Brain pericyte (primary cell): ENCODE results near the gene ROCK2.

ENCODE experiments used
- DNase-seq: peaks from one replicate; pipeline ENCODE4 v3.0.0-alpha.2; 2012; ENCODE audit warnings: low read depth, low spot score

Gene ROCK2

GRCh38 chr2:11154016-11154922 lies 190.2 kb downstream of the ROCK2 start:
- no peak for DNase-seq

- no peak for DNase-seq
Measured at GRCh38 chr2:11152591-11152990, 191.8 kb downstream of the ROCK2 start.

DNA sequence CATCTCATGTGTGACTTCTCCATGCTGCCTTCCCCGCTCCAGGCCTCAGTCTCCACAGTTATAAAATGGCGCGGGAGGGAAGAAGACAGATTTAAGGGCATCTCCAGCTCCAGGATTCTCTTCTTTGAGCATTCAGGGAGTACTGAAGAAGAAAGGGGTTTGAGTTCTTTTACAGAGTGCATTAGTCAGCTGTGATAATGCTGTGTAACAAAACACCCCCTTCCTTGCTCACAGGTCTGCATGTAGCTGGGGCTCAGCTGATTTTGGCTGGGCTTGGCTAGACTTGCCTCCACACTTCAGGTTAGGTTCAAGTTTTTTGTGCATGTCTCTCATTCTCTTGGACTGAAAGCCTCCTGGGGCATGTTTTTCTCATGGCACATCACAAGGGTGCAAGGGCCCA lies 197.2 kb downstream of the ROCK2 start:
- DNase-seq, result no peak

- no peak for DNase-seq
Measured at GRCh38 chr2:11146076-11146475, 198.4 kb downstream of the ROCK2 start.

DNA sequence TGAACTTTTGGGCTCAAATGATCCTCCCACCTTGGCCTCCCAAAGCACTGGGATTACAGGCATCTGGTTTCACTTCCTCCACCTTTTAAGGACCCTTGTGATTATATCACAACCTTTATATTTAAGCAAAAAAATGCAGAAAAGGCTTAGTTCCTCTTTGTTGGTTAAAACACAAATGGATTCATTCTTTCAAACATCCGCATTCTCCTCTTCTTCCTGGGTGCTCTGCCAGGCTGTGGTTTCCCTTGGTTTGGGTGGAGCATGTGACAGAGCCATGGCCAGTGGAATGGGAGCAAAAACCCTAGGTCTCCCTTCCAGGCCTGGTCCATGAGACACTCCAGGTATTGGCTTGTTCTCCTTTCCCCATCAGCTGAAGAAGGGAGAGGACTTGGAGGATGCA lies 199.1 kb downstream of the ROCK2 start:
- no peak for DNase-seq

DNA sequence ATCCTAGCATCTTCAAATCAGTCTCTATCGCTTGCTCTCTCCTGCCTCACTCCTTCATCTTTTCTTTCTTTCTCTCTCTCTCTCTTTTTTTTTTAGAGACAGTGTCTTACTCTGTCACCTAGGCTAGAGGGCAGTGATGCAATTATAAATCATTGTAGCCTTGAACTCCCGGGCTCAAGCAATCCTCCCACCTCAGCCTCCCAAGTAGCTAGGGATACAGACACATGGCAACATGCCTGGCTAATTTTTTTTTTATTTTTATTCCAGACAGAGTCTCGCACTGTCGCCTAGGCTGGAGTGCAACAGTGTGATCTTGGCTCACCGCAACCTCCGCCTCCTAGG lies 199.7 kb downstream of the ROCK2 start:
- no peak for DNase-seq

DNA sequence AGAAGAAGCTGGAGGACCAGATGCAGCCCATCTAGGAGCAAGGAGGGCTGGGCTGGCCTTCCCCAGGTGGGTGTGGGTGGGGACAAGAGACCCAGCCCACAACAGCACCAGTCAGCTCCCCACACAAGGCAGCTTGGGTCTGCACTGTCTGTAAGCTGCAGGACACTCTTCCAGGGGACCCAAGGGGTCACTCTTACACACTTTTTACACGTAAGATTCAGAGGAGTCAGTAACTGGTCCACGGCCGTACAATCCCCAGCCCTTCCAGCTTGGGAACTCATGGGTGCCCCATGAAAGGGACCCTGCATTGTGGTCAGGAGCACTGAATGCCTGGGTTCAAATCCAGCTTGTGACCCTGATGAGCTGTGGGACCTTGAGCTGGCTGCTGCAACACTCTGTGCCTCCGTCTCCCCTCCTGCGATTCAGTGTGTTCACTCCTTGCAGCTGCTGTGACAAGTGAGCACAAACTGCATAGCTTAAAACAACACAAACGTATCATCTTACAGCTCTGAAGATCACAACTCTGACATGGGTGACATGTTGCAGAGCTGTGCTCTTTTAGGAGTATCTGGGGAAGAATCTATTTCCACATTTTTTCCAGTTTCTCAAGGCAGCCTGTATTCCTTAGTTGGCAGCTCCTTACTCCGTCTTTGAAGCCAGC lies 200.2 kb downstream of the ROCK2 start:
- no peak for DNase-seq

DNA sequence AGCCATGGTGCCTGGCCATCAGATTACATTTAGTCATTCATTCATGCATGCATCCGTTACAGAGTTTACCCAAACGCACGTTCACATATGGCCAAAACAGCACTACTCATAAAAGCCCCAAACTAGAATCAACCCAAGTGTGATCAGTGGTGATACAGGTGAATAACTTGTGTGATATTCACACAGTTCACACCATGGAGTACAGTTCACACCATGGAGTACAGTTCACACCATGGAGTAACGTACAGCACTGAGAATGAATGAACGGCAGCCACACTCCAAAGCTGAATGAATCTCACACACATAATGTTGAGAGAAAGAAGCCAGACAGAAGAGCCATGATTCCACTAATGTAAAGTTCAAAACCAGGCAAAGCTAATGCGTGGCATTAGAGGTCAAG lies 201.4 kb downstream of the ROCK2 start:
- DNase-seq, result no peak

DNA sequence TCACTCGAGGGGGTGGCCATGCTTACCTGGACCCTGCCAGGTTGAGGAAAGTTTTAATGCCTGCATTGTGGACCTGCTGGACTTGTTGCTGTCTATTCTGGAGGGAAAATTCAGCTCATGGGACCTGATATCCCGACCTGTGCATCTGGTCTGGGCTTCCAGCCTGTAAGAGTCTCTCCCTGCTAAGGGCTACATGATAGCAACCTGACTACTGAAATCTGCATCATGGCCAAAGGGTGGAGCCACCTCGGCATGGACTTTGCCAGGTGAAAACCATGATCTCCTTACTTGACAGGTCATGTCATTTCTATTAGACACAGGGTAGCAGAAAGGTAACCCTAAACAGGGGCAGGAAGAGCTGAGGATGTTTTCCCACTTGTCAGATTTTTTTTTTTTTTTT lies 202.1 kb downstream of the ROCK2 start:
- no peak for DNase-seq

- DNase-seq, result no peak
Measured at GRCh38 chr2:11141319-11141718, 203.1 kb downstream of the ROCK2 start.

GRCh38 chr2:11140492-11140891 lies 203.9 kb downstream of the ROCK2 start:
- DNase-seq, result no peak

DNA sequence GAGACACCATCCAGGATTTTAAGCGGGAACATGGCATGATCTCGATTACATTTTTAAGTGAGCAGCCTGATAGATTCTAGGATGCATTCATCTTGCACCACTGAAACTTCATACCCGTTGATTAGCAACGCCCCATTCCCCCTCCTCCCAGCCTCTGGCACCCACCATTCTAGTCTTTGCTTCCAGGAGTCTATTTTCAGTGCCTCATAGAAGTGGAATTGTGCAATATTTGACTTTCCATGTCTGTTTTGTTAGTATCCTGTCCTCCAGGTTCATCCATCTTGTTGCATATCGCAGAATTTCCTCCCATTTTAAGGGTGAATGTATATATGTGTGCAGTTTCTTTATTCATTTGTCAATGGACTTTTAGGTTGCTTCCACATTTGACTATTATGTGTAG lies 210.1 kb downstream of the ROCK2 start:
- DNase-seq, result no peak

- DNase-seq, result no peak
Measured at GRCh38 chr2:11133936-11134320, 210.5 kb downstream of the ROCK2 start.

DNA sequence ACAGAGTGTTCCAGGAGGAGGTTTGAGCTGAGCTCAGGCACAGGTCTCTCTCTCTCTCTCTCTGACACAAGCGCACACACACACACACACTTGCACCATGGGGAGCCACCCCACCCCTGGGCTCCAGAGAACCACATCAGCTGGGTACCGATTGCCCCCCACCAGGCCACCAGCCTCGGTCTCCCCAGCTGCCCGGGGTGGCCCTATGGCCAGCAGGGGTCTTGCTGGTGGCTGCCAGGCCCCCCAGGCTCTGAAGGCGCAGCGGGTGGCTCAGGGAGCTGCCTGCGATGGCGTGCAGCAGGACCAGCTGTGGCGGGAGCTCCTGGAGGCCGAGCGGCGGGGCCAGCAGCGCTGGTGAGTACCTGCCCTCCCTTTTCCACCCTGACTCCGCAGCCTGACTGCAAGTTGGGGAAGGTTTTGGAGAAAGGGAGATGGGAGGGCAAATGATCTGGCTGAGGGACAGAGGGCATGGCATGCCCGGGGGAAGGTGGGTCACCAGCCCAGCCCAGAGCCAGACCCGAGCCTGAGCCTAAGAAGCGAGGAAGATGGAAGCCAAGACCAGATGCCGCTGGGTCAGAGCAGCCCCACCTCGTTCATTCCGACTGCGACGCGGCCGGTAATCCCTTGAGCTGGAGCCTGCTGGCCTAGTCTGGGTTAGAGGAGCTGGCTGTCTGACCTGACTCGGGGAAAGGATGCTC lies 211.0 kb downstream of the ROCK2 start:
- DNase-seq, result no peak

DNA sequence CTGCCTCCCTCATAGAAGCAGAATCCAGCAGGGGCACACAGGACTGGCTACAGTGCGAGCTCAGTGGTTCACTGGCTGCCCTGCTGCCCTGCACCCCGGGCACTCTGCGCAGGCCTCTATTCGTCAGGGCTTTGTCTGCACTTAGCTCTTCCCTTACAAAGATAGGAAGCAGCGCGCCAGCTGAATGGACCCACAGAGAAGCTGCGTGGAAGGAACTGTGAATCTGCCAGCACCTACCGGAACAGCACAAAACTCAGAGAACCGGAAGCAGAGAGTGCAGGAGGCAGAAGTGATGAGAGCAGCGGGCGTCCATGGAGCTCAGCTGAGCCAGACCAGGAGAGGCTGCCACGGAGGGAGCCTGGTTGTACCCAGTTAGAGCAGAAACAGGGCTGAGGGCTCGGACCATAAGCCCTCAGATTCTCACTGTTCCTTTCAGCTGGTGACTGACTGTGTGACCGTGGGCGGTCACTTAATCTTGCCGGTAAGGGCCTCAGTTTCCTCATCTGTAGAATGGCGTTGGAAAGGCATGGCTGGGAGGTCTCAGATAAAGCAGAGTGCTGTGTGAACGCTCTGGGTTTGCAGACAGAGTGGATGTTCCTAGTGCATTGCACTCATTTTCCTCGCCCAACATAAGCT lies 212.3 kb downstream of the ROCK2 start:
- DNase-seq, result no peak

DNA sequence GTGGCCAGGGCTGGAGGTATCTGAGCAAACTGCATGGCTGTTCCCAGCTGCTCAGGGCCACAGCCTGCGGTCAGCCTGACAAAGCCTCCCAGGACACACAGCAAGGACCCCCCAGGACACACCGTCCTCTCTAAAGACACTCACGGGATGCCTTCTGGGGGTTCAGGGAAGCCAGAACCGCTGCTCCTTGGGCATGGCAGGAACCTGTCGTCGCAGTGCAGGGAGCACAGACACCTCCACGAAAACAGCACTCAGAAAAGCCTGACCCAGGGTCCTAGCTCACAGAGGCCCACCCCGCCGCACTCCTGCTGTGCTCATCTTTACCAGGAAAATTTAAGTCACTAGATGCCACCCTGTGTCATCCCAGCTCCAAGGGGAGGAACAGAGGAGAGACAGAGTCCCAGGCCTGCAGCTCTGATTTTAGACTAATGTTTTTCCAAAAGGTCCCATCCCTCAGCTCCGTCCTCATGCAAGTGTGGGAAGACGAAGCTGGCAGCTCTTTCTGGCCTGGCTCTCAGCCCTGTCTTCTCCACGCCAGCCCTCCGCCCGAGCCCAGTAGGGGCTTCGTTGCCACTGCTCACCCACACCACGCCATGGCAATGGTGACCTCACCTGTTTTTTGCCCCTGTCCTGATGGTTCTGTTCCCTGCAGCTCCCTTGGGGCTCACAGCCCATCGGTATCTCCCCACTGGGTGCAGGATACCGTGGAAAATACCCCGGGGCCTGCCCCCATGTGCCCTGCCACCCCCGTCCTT lies 213.1 kb downstream of the ROCK2 start:
- DNase-seq, result no peak
